ENCODE results near the gene IQSEC1. TPM values are rescaled to one million over a fixed set of nuclear protein-coding genes. Genes with fewer than 3 reads are reported as not detected.

IQSEC1 gene
- total RNA-seq, 1 experiment from 2014 or later, result 13.0 TPM

DNA sequence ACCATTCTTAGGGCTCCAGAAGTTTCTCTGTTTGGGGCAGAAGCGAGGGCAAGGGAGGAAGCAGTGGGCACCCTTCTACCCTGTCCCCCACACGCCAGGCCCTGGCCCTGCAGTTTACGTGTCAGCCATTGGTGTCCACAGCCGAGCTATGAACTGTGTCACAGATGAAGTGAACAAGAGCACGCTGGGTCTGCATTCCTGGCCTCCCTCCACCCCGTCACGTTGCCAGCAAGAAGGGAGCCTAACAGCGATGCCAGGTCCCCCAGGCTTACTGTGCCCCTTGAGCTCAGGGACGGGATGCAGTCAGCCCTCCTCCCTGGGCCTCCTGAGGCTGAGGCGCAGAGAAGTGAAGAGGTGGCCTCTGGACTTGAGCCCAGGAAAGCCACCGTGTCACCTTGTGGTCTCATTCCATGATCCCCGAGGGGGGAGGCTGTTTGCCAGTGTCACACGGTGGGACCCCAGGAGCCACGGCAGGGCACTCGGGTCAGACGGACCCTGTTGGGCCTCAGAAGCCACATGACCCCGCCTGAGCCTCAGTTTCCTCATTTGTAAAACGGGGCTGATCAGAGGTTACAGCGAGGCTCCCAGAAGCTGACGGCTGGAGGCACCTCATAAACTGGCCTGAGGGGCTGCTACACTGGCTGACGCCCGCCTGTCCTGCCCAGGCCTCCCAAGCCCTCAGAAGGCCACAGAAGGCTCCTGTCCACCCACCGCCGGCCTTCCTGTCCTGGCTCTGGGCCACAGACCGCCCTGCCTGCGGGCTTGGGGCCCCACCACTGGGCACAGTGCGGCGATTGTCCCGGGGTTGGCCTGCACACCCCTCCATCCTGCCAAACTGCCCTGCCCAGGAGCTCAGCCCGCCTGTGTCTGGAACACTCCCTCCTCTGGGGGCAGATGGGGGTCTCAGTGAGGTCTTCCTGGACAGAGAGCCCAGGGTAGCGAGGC lies 18.6 kb downstream of the IQSEC1 start:
- Histone ChIP-seq H3K27me3 (replicated peaks; ENCODE audit: insufficient read depth, low read depth, low read length, poor library complexity) (no peaks in the 10 kb centered on the region), H3K36me3 (ENCODE audit: insufficient read depth, low read length, poor library complexity, severe bottlenecking) (no peaks in the 10 kb centered on the region), H3K27ac (ENCODE audit: low read depth, low read length, poor library complexity, severe bottlenecking) (no peak overlapping the region), H3K4me1 (ENCODE audit: insufficient read depth, low read length, poor library complexity, severe bottlenecking) (no peaks in the 10 kb centered on the region), H3K9me3 (ENCODE audit: low read depth, low read length, poor library complexity, severe bottlenecking) (no peaks in the 10 kb centered on the region), H3K4me3 (ENCODE audit: low read depth, low read length, poor library complexity, severe bottlenecking) (no peak overlapping the region)
- POLR2A ChIA-PET (ENCODE audit: low non-redundant PET), result no interaction called here
- intact Hi-C loops (cut with micrococcal nuclease; ENCODE audit: unreplicated experiment), result no loop called here
- TF ChIP-seq CTCF (conservative IDR thresholded peaks at IDR 0.05; ENCODE audit: low read depth, low read length), result no peak
- no peak for TF ChIP-seq EZH2 (IDR thresholded peaks at IDR 0.05; ENCODE audit: borderline replicate concordance, low read depth, low read length, poor library complexity, severe bottlenecking)
- no TSS peak for BruUV-seq (replicated peaks)
- no peak for DNase-seq (ENCODE audit: low spot score)
- CTCF ChIA-PET, result no interaction called here

- DNase-seq (ENCODE audit: low spot score), result no peak
- no peaks in the 10 kb centered on the region for H3K4me1 ChIP-seq (ENCODE audit: insufficient read depth, low read length, poor library complexity, severe bottlenecking)
- no peak overlapping the region for H3K4me3 ChIP-seq (ENCODE audit: low read depth, low read length, poor library complexity, severe bottlenecking)
- no peaks in the 10 kb centered on the region for H3K9me3 ChIP-seq (ENCODE audit: low read depth, low read length, poor library complexity, severe bottlenecking)
- intact Hi-C loops (cut with micrococcal nuclease; ENCODE audit: unreplicated experiment), result no loop called here
- H3K36me3 ChIP-seq (ENCODE audit: insufficient read depth, low read length, poor library complexity, severe bottlenecking), result no peaks in the 10 kb centered on the region
- no peaks in the 10 kb centered on the region for H3K27me3 ChIP-seq (replicated peaks; ENCODE audit: insufficient read depth, low read depth, low read length, poor library complexity)
- no peak overlapping the region for H3K27ac ChIP-seq (ENCODE audit: low read depth, low read length, poor library complexity, severe bottlenecking)
- POLR2A ChIA-PET (ENCODE audit: low non-redundant PET), result no interaction called here
- no peak for TF ChIP-seq EZH2 (IDR thresholded peaks at IDR 0.05; ENCODE audit: borderline replicate concordance, low read depth, low read length, poor library complexity, severe bottlenecking)
- no peak for TF ChIP-seq CTCF (conservative IDR thresholded peaks at IDR 0.05; ENCODE audit: low read depth, low read length)
- BruUV-seq (replicated peaks), result no TSS peak
- CTCF ChIA-PET, result no interaction called here
These were observed 19.3 kb downstream of the IQSEC1 start for GRCh38 chr3:13053893-13054292.

- CTCF ChIA-PET, result no interaction called here
- H3K4me3 ChIP-seq (ENCODE audit: low read depth, low read length, poor library complexity, severe bottlenecking), result no peak overlapping the region
- intact Hi-C loops (cut with micrococcal nuclease; ENCODE audit: unreplicated experiment), result no loop called here
- H3K4me1 ChIP-seq (ENCODE audit: insufficient read depth, low read length, poor library complexity, severe bottlenecking), result no peaks in the 10 kb centered on the region
- no TSS peak for BruUV-seq (replicated peaks)
- no peaks in the 10 kb centered on the region for H3K36me3 ChIP-seq (ENCODE audit: insufficient read depth, low read length, poor library complexity, severe bottlenecking)
- TF ChIP-seq CTCF (conservative IDR thresholded peaks at IDR 0.05; ENCODE audit: low read depth, low read length) (no peak), EZH2 (IDR thresholded peaks at IDR 0.05; ENCODE audit: borderline replicate concordance, low read depth, low read length, poor library complexity, severe bottlenecking) (no peak)
- no peaks in the 10 kb centered on the region for H3K9me3 ChIP-seq (ENCODE audit: low read depth, low read length, poor library complexity, severe bottlenecking)
- no peaks in the 10 kb centered on the region for H3K27me3 ChIP-seq (replicated peaks; ENCODE audit: insufficient read depth, low read depth, low read length, poor library complexity)
- no peak overlapping the region for H3K27ac ChIP-seq (ENCODE audit: low read depth, low read length, poor library complexity, severe bottlenecking)
- DNase-seq (ENCODE audit: low spot score), result no peak
- POLR2A ChIA-PET (ENCODE audit: low non-redundant PET), result no interaction called here
These were observed 19.8 kb downstream of the IQSEC1 start for GRCh38 chr3:13053420-13053819.

Data from A673 (cell line).